DND-41 (cell line): ENCODE measurements around the gene GPR89B.
A peak's percentile ranks its signal among the peaks of the same experiment; 100 is the strongest.

ENCODE experiments used
- ATAC-seq: fragments of 200-7000 bp; cut with Tn5 transposase; 3 replicates; pipeline ENCODE4 v1.9.1; 2021; ENCODE audit warnings: low read depth; ENCODE audit not compliant: insufficient read depth
- DNase-seq: peaks from one replicate; pipeline ENCODE4 v3.0.0-alpha.2; 2020
- H2AFZ ChIP-seq: 2 replicates; pipeline ENCODE4 v1.6.0; 2012; ENCODE audit warnings: low read depth, low read length
- H3K27ac ChIP-seq: 2 replicates; pipeline ENCODE4 v1.5.1; 2012; ENCODE audit warnings: low read length, inconsistent platforms
- H3K27me3 ChIP-seq: fragments of 200-600 bp; sonication (generic); 2 replicates; pipeline ENCODE4 v1.6.0; 2012; ENCODE audit warnings: low read length, mild to moderate bottlenecking, inconsistent platforms; ENCODE audit not compliant: insufficient read depth, poor library complexity
- H3K36me3 ChIP-seq: 2 replicates; pipeline ENCODE4 v1.5.1; 2012; ENCODE audit warnings: low read length, inconsistent platforms; ENCODE audit not compliant: insufficient read depth
- H3K4me1 ChIP-seq: 2 replicates; pipeline ENCODE4 v1.5.1; 2012; ENCODE audit warnings: mild to moderate bottlenecking, low read length; ENCODE audit not compliant: insufficient read depth
- H3K4me2 ChIP-seq: 2 replicates; pipeline ENCODE4 v1.6.0; 2012; ENCODE audit warnings: mild to moderate bottlenecking, moderate library complexity, low read length, inconsistent platforms; ENCODE audit not compliant: insufficient read depth
- H3K4me3 ChIP-seq, 2 experiments: fragments of 200-600 bp in 1 of 2; shearing (Covaris generic) in 1 of 2; 2 replicates each; pipeline ENCODE4 v1.5.1; 2012 to 2016; ENCODE audit warnings: inconsistent platforms in 2 of 2, low read length in 2 of 2, mild to moderate bottlenecking in 2 of 2, low read depth in 1 of 2, moderate library complexity in 1 of 2
- H3K79me2 ChIP-seq: 2 replicates; pipeline ENCODE4 v1.6.0; 2012; ENCODE audit warnings: low read length, inconsistent platforms; ENCODE audit not compliant: insufficient read depth
- H3K9ac ChIP-seq: 2 replicates; pipeline ENCODE4 v1.6.0; 2012; ENCODE audit warnings: low read depth, mild to moderate bottlenecking, inconsistent platforms, low read length, moderate library complexity
- H3K9me3 ChIP-seq: 2 replicates; pipeline ENCODE4 v1.5.1; 2012; ENCODE audit warnings: low read length, moderate library complexity, mild to moderate bottlenecking, inconsistent platforms; ENCODE audit not compliant: insufficient read depth, severe bottlenecking
- H4K20me1 ChIP-seq: 2 replicates; pipeline ENCODE4 v1.6.0; 2012; ENCODE audit warnings: low read length; ENCODE audit not compliant: insufficient read depth
- CTCF ChIP-seq: IDR thresholded peaks from 2 replicates; pipeline ENCODE4 v1.5.1; 2012; ENCODE audit warnings: borderline replicate concordance, low read length, moderate library complexity, mild to moderate bottlenecking; ENCODE audit not compliant: poor library complexity, severe bottlenecking; ENCODE audit errors: extremely low read depth
- EZH2 ChIP-seq: IDR thresholded peaks from 3 replicates; pipeline ENCODE4 v1.6.1; 2012; ENCODE audit warnings: borderline replicate concordance, low read depth, mild to moderate bottlenecking, moderate library complexity, low read length, inconsistent platforms; ENCODE audit not compliant: severe bottlenecking

The GPR89B gene

DNA sequence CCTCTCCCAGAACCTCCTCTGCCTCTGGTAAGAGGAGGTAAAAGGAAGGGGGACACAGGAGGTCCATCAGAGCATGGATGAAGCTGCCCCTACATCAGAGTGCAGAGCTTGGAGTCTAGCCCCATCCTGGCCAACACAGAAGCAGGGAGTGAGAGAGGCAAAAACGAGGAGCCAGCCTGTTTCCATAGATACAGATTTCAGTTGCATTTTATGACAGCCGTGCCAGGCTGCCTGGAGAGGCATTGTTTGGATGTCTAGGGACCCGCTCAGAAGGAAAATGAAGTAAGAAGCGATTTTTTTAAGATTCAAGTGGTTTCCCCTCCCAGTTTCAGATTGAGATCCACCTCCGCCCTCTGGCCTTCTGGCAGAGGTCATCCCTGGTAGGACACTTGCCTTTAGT, 37.1 kb upstream of the GPR89B start:
- H3K4me3 ChIP-seq, result no peak overlapping the region
- no peaks in the 10 kb centered on the region for H3K79me2 ChIP-seq
- H3K36me3 ChIP-seq, result no peaks in the 10 kb centered on the region
- H3K9ac ChIP-seq, result no peak overlapping the region
- no peaks in the 10 kb centered on the region for H3K9me3 ChIP-seq
- H3K4me1 ChIP-seq, result no peaks in the 10 kb centered on the region
- no peak for ATAC-seq
- no peak overlapping the region for H2AFZ ChIP-seq
- peaks cover 4% of the 10 kb centered on the region for H3K27me3 ChIP-seq
- no peaks in the 10 kb centered on the region for H4K20me1 ChIP-seq
- no peak overlapping the region for H3K27ac ChIP-seq
- TF ChIP-seq CTCF (no peak), EZH2 (no peak)
- no peak overlapping the region for H3K4me2 ChIP-seq
- no peak for DNase-seq

DNA sequence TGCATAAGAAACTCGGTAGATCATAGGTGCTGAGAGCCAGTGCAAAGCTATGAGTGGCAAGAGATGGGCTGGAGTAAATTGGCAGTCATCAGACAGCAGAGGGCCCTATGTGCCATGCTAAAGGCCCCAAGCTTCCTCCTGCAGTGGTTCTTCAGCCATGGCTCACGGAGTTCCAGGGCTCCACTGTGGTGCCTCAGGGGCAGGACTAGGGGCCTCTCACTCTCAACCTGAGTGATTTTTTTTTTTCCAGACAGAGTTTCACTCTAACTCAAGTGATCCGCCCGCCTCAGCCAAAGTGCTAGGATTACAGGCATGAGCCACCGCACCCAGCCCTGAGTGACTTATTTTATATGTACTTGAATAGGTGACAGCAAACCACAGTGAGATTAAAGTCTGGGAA, 36.0 kb upstream of the GPR89B start:
- TF ChIP-seq EZH2 (no peak), CTCF (peak; percentile 32)
- ATAC-seq (peak; percentile 44; the same call in 1 of the 3 replicates), DNase-seq (no peak)
- H3K9me3 ChIP-seq, result no peaks in the 10 kb centered on the region
- peaks cover 2% of the 10 kb centered on the region for H3K27me3 ChIP-seq
- H4K20me1 ChIP-seq, result no peaks in the 10 kb centered on the region
- no peaks in the 10 kb centered on the region for H3K36me3 ChIP-seq
- H3K9ac ChIP-seq, result no peak overlapping the region
- H3K4me3 ChIP-seq, result no peak overlapping the region
- no peak overlapping the region for H2AFZ ChIP-seq
- H3K4me2 ChIP-seq, result no peak overlapping the region
- H3K79me2 ChIP-seq, result no peaks in the 10 kb centered on the region
- H3K4me1 ChIP-seq, result no peaks in the 10 kb centered on the region
- H3K27ac ChIP-seq, result no peak overlapping the region

DNA sequence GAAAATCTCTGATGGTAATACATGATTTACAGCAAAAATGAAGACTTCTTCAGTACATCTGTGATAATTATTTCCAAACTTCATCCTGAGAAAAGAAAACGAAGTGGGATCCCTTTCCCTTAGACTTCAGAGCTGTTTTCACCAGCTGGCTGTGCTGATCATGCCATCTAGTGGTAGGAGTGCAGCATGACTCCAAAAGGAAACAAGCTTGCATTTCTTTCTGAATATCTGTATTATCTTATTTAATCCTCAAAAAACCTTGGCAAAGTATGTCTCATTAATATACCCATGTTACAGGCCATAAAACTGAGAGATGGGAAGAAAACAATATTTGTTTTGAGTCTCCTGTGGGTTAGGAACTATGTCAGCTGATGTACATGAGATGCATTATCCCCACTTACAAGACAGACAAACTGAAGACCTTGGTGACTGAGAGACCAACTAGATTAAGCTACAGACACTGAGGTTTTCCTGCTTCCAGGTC, 35.4 kb upstream of the GPR89B start:
- no peak overlapping the region for H3K4me3 ChIP-seq
- H4K20me1 ChIP-seq, result no peaks in the 10 kb centered on the region
- no peak overlapping the region for H3K27ac ChIP-seq
- H3K36me3 ChIP-seq, result no peaks in the 10 kb centered on the region
- TF ChIP-seq CTCF, result peak; percentile 95
- TF ChIP-seq EZH2, result no peak
- H3K27me3 ChIP-seq, result peaks cover 2% of the 10 kb centered on the region
- ATAC-seq, result no peak
- H3K4me1 ChIP-seq, result no peaks in the 10 kb centered on the region
- no peak overlapping the region for H2AFZ ChIP-seq
- no peak overlapping the region for H3K9ac ChIP-seq
- no peaks in the 10 kb centered on the region for H3K9me3 ChIP-seq
- no peaks in the 10 kb centered on the region for H3K79me2 ChIP-seq
- no peak overlapping the region for H3K4me2 ChIP-seq
- DNase-seq, result peak; percentile 36

DNA sequence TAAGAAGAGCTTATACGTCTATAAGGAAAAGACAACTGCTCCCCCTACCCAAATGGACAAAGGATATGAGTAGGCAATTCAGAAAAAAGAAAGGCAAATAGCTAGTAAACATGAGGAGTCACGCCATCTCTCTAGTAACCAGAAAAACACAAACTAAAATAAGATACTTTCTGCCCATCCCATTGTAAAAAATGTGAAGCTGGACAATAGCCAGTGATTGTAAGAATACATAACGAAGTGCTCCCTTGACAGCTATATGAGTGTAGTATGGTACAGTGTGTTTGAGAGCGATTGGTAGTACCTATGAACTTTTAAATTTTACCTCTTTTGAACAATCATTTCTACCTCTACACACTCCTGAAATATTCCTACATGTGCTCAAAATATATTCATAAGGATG, 33.1 kb upstream of the GPR89B start:
- no peak for TF ChIP-seq EZH2
- no peak for ATAC-seq

More for the DNA sequence above, 33.1 kb upstream of the GPR89B start:
- Histone ChIP-seq H3K36me3 (no peaks in the 10 kb centered on the region), H2AFZ (no peak overlapping the region), H3K9me3 (no peaks in the 10 kb centered on the region), H4K20me1 (no peaks in the 10 kb centered on the region), H3K4me2 (no peak overlapping the region), H3K9ac (no peak overlapping the region), H3K27me3 (peaks cover 12% of the 10 kb centered on the region), H3K4me1 (no peaks in the 10 kb centered on the region), H3K27ac (no peak overlapping the region), H3K4me3 (no peak overlapping the region), H3K79me2 (no peaks in the 10 kb centered on the region)
- no peak for DNase-seq
